SK-N-MC (cell line): ENCODE results near the gene SLC2A9.

ENCODE experiments used
- EZH2 ChIP-seq: fragments of 200-600 bp; sonication (generic); IDR thresholded peaks from one replicate; pipeline ENCODE4 v1.6.1; 2017; ENCODE audit warnings: antibody characterized with exemption
- FOXP2 ChIP-seq: optimal IDR thresholded peaks from 2 replicates; pipeline ENCODE3; 2011; ENCODE audit warnings: mild to moderate bottlenecking, moderate library complexity; ENCODE audit not compliant: insufficient read depth; ENCODE audit errors: extremely low read length, control extremely low read depth
- POLR2AphosphoS5 ChIP-seq: IDR thresholded peaks from 2 replicates; pipeline ENCODE4 v1.6.1; 2012; ENCODE audit warnings: mild to moderate bottlenecking, low read depth, low read length, borderline replicate concordance

- TF ChIP-seq POLR2AphosphoS5 (no peak), EZH2 (no peak), FOXP2 (no peak)
Observed at GRCh38 chr4:9921326-9921725, 100.0 kb downstream of the SLC2A9 start.
